Endothelial cell of umbilical vein (primary cell): ENCODE measurements around the gene S100A5. TPM values are rescaled to one million over a fixed set of nuclear protein-coding genes. Genes with fewer than 3 reads are reported as not detected.

Experiments used
- BruUV-seq: library from RNA; stranded (reverse); fragments of 400-500 nt; replicated peaks from 2 replicates; lab custom pipeline; 2021; lab: Mats Ljungman, UMichigan
- CTCF ChIA-PET: fragments of 300-600, 350-600 bp; sonication (Branson Sonifier 250); formaldehyde crosslinking; loops from one replicate; lab custom pipeline; 2021; ENCODE audit warnings: antibody characterized with exemption, inconsistent platforms; lab: Charles Lee
- POLR2A ChIA-PET: fragments of 300-600, 350-600 bp; sonication (Branson Sonifier 250); formaldehyde crosslinking; loops from one replicate; lab custom pipeline; 2021; ENCODE audit warnings: antibody characterized with exemption, inconsistent platforms; lab: Charles Lee
- DNase-seq: peaks from one replicate; pipeline ENCODE4 v3.0.0-alpha.2; 2011; ENCODE audit warnings: low read depth, low spot score
- FAIRE-seq: peaks from 2 replicates; lab custom pipeline; 2011; peaks lifted over from hg19 to GRCh38; lab: Jason Lieb, UNC
- H2AFZ ChIP-seq: 2 replicates; pipeline ENCODE4 v1.6.0; 2012; ENCODE audit warnings: low read depth, low read length, control low read depth, inconsistent platforms
- H3K27ac ChIP-seq: 2 replicates; pipeline ENCODE4 v1.5.1; 2011; ENCODE audit warnings: low read depth, mild to moderate bottlenecking, control low read depth, low read length, moderate library complexity; ENCODE audit not compliant: insufficient read depth
- H3K27me3 ChIP-seq, 2 experiments: 2 replicates each; pipeline versions ENCODE4 v1.6.0 to v1.6.1; 2011; ENCODE audit warnings: low read length in 2 of 2, mixed read lengths in 1 of 2; ENCODE audit not compliant: control insufficient read depth in 2 of 2, insufficient read depth in 2 of 2
- H3K36me3 ChIP-seq, 2 experiments: 2 replicates in 1 of 2; 3 replicates in 1 of 2; pipeline ENCODE4 v1.5.1; 2011; ENCODE audit warnings: low read length in 2 of 2, mild to moderate bottlenecking in 1 of 2, moderate library complexity in 1 of 2; ENCODE audit not compliant: control insufficient read depth in 2 of 2, insufficient read depth in 2 of 2; ENCODE audit errors: extremely low read depth in 1 of 2
- H3K4me1 ChIP-seq: 3 replicates; pipeline ENCODE4 v1.5.1; 2011; ENCODE audit warnings: mild to moderate bottlenecking, low read length; ENCODE audit not compliant: control insufficient read depth, insufficient read depth; ENCODE audit errors: extremely low read depth
- H3K4me2 ChIP-seq: 2 replicates; pipeline ENCODE4 v1.6.1; 2011; ENCODE audit warnings: low read length, control low read depth, mixed read lengths; ENCODE audit not compliant: insufficient read depth
- H3K4me3 ChIP-seq, 3 experiments: fragments of 200-600 bp in 1 of 3; sonication (generic), shearing (Covaris generic) in 1 of 3; replicated peaks in 1 of 3; 2 replicates each; pipeline ENCODE4 v1.5.1; 2011 to 2016; ENCODE audit warnings: control low read depth in 3 of 3, low read length in 3 of 3, mild to moderate bottlenecking in 2 of 3, inconsistent platforms in 1 of 3, low read depth in 1 of 3, moderate library complexity in 1 of 3; ENCODE audit not compliant: insufficient read depth in 1 of 3
- H3K79me2 ChIP-seq: 2 replicates; pipeline ENCODE4 v1.6.0; 2012; ENCODE audit warnings: low read length, inconsistent platforms; ENCODE audit not compliant: control insufficient read depth, insufficient read depth
- H3K9ac ChIP-seq: replicated peaks from 2 replicates; pipeline ENCODE3; 2011; ENCODE audit warnings: low read length, control low read depth; ENCODE audit not compliant: insufficient read depth; ENCODE audit errors: extremely low read depth
- H3K9me1 ChIP-seq: replicated peaks from 3 replicates; pipeline ENCODE4 v1.6.0; 2011; ENCODE audit warnings: mild to moderate bottlenecking, low read length; ENCODE audit not compliant: control insufficient read depth, insufficient read depth; ENCODE audit errors: extremely low read depth
- H3K9me3 ChIP-seq: replicated peaks from 2 replicates; pipeline ENCODE4 v1.5.1; 2012; ENCODE audit warnings: low read length, inconsistent platforms; ENCODE audit not compliant: control insufficient read depth, insufficient read depth
- H4K20me1 ChIP-seq: replicated peaks from 2 replicates; pipeline ENCODE3; 2011; ENCODE audit warnings: mild to moderate bottlenecking, low read length; ENCODE audit not compliant: control insufficient read depth, insufficient read depth; ENCODE audit errors: extremely low read depth
- EZH2 ChIP-seq: IDR thresholded peaks from 2 replicates; pipeline ENCODE4 v1.6.1; 2012; ENCODE audit warnings: borderline replicate concordance, low read depth, mild to moderate bottlenecking, moderate library complexity, low read length, inconsistent platforms; ENCODE audit not compliant: severe bottlenecking
- FOS ChIP-seq: IDR thresholded peaks from 2 replicates; pipeline ENCODE4 v1.6.1; 2011; ENCODE audit warnings: mild to moderate bottlenecking, low read length, moderate library complexity, borderline replicate concordance; ENCODE audit not compliant: insufficient read depth
- GATA2 ChIP-seq: IDR thresholded peaks from 2 replicates; pipeline ENCODE4 v1.7.0; 2011; ENCODE audit warnings: low read depth, mild to moderate bottlenecking, moderate library complexity, mixed read lengths, low read length; ENCODE audit not compliant: insufficient read length, insufficient read depth
- JUN ChIP-seq: IDR thresholded peaks from 2 replicates; pipeline ENCODE4 v1.6.1; 2011; ENCODE audit warnings: borderline replicate concordance, low read depth; ENCODE audit not compliant: insufficient read length, insufficient read depth
- MYC ChIP-seq: IDR thresholded peaks from one replicate; pipeline ENCODE4 v1.6.1; 2011; ENCODE audit warnings: mild to moderate bottlenecking, low read depth, low read length
- POLR2A ChIP-seq: IDR thresholded peaks from 2 replicates; pipeline ENCODE4 v1.6.1; 2012; ENCODE audit warnings: low read depth, mild to moderate bottlenecking, control low read depth, low read length
- POLR2AphosphoS5 ChIP-seq: IDR thresholded peaks from 2 replicates; pipeline ENCODE4 v1.6.1; 2012; ENCODE audit warnings: low read depth, mild to moderate bottlenecking, control low read depth, low read length, moderate library complexity; ENCODE audit not compliant: insufficient read depth
- dilution Hi-C: fragments of 300-500 bp; cut with MboI; formaldehyde crosslinking; loops from one replicate; pipeline ENCODE4 v1.15.0; 2019; ENCODE audit warnings: low sequenced_read_pairs; ENCODE audit not compliant: extremely low pct_ligation_motif_present
- intact Hi-C: fragments of 100-400 bp; cut with micrococcal nuclease; formaldehyde crosslinking; loops from one replicate; pipeline ENCODE4 v1.10.0; 2022
- polyA plus RNA-seq, 4 experiments: library from polyadenylated mRNA; depleted of rRNA in 3 of 4; stranded (reverse) in 3 of 4; unstranded in 1 of 4; fragments of >200 nt; gene quantifications; 2 replicates each; pipeline versions ENCODE4 v1.2.1 to v1.2.3, GENCODE V29; 2011 to 2012; ENCODE audit warnings: missing spikeins in 1 of 4
- total RNA-seq: library from RNA; stranded (reverse); gene quantifications from 2 replicates; pipeline ENCODE4 v1.2.3, GENCODE V29; 2021
- TF ChIP-seq, protein P1 (sequence below): IDR thresholded peaks from 2 replicates; pipeline ENCODE4 v1.6.1; 2011; ENCODE audit not compliant: insufficient read depth, insufficient read length
- TF ChIP-seq, protein P2 (sequence below), 2 donors: IDR thresholded peaks; 1 replicate in 1 of 2; 2 replicates in 1 of 2; pipeline ENCODE4 v1.5.1; 2011; ENCODE audit warnings: low read length in 2 of 2, mild to moderate bottlenecking in 2 of 2, moderate library complexity in 2 of 2, control low read depth in 1 of 2, inconsistent platforms in 1 of 2, low read depth in 1 of 2; ENCODE audit not compliant: insufficient read depth in 1 of 2; ENCODE audit errors: extremely low read depth in 1 of 2

Gene S100A5
- total and polyA plus RNA-seq, 2 donors (not counting 3 experiments of a cell fraction or from before 2014, with no cell fraction given) = not detected

DNA sequence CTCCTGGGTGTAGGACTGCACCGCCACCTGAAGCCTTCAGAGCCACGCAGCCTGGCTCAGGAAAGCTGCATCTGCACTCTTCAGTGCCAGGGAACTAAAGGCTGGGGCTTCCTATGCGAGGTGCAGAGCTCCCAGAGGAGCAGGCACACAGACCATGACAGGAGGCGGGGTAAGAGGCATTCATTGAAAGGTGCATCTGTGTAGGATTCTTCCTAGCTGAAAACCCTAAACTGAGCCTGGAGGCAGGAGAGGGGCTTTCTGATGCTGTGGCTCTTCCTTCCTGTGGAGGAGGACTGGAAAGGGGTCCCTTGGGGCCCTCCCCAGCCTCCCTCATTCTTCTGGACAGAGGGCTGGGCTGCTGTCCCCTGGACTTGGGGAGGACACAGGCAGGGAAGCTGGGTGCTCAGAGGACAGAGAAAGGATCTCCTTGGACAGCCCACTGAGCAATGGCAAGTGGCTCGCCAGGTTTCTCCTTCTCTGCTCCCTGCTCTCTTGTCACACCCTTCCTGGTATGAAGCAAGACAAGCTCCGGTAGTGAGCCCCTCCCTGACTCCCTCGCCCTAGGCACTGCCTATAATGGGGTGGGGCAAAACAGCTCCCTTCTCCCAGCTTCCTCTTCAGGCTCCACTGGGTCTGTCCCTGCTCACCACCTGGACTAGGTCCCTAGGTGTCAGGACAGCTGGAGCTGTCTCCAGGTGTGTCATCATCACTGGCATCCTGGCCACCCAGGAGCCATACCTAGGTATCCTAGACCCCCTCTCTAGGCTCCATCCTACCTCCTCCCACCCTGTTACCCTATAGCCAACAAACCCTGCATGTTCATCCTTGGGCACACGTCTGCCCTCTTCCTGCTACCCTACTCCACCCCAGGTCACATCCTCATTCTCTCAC lies 25.0 kb downstream of the S100A5 start:
- FAIRE-seq (no peak), DNase-seq (no peak)
- Histone ChIP-seq H3K27me3 (no peaks in the 10 kb centered on the region), H3K4me2 (no peak overlapping the region), H2AFZ (no peak overlapping the region), H3K4me3 (no peak overlapping the region), H3K79me2 (no peaks in the 10 kb centered on the region), H3K9me1 (no peaks in the 10 kb centered on the region), H3K9me3 (no peaks in the 10 kb centered on the region), H4K20me1 (no peaks in the 10 kb centered on the region), H3K36me3 (no peaks in the 10 kb centered on the region), H3K27ac (no peak overlapping the region), H3K4me1 (peaks cover 4% of the 10 kb centered on the region), H3K9ac (no peak overlapping the region)
- intact Hi-C loops (no loop called here), dilution Hi-C loops (no loop called here)
- BruUV-seq = no TSS peak
- TF ChIP-seq POLR2AphosphoS5 (no peak), MYC (no peak), JUN (no peak), POLR2A (no peak), EZH2 (no peak), GATA2 (no peak), FOS (no peak)
- TF ChIP-seq, protein P1, sequence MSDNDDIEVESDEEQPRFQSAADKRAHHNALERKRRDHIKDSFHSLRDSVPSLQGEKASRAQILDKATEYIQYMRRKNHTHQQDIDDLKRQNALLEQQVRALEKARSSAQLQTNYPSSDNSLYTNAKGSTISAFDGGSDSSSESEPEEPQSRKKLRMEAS = no peak
- TF ChIP-seq, protein P2, sequence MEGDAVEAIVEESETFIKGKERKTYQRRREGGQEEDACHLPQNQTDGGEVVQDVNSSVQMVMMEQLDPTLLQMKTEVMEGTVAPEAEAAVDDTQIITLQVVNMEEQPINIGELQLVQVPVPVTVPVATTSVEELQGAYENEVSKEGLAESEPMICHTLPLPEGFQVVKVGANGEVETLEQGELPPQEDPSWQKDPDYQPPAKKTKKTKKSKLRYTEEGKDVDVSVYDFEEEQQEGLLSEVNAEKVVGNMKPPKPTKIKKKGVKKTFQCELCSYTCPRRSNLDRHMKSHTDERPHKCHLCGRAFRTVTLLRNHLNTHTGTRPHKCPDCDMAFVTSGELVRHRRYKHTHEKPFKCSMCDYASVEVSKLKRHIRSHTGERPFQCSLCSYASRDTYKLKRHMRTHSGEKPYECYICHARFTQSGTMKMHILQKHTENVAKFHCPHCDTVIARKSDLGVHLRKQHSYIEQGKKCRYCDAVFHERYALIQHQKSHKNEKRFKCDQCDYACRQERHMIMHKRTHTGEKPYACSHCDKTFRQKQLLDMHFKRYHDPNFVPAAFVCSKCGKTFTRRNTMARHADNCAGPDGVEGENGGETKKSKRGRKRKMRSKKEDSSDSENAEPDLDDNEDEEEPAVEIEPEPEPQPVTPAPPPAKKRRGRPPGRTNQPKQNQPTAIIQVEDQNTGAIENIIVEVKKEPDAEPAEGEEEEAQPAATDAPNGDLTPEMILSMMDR (IDR thresholded peaks at IDR 0.05; ENCODE audit: extremely low read depth in 1 of 2, insufficient read depth in 1 of 2, low read depth in 1 of 2, low read length in 2 of 2) = no peak
- POLR2A ChIA-PET = no interaction called here
- CTCF ChIA-PET = interaction anchor here (0.5 to 1.9 kb wide), 9 partner anchors 9 to 160 kb away, joined by 3 to 14 read pairs (median 3); no protein-coding TSS in a partner anchor
